Keratinocyte (primary cell): Measurements from ENCODE around the gene MED16. TPM values are rescaled to one million over a fixed set of nuclear protein-coding genes. Genes with fewer than 3 reads are reported as not detected.

ENCODE experiments used
- DNase-seq: peaks from one replicate; pipeline ENCODE4 v3.0.0-alpha.2; 2011; ENCODE audit warnings: low read depth, missing footprints, low spot score
- FAIRE-seq: peaks from 2 replicates; lab custom pipeline; 2011; peaks lifted over from hg19 to GRCh38; lab: Jason Lieb, UNC
- H2AFZ ChIP-seq: 2 replicates; pipeline ENCODE4 v1.6.0; 2012; ENCODE audit warnings: low read length, control low read depth, inconsistent platforms; ENCODE audit not compliant: control insufficient read depth
- H3K27ac ChIP-seq: 2 replicates; pipeline ENCODE4 v1.5.1; 2011; ENCODE audit warnings: low read length; ENCODE audit not compliant: control insufficient read depth, insufficient read depth
- H3K27me3 ChIP-seq: 3 replicates; pipeline ENCODE4 v1.6.0; 2011; ENCODE audit warnings: low read length; ENCODE audit not compliant: control insufficient read depth, insufficient read depth; ENCODE audit errors: extremely low read depth
- H3K36me3 ChIP-seq, 2 experiments: 2 replicates in 1 of 2; 3 replicates in 1 of 2; pipeline ENCODE4 v1.5.1; 2011; ENCODE audit warnings: low read length in 2 of 2, mild to moderate bottlenecking in 1 of 2; ENCODE audit not compliant: control insufficient read depth in 2 of 2, insufficient read depth in 2 of 2; ENCODE audit errors: extremely low read depth in 1 of 2
- H3K4me1 ChIP-seq: 3 replicates; pipeline ENCODE4 v1.5.1; 2011; ENCODE audit warnings: low read length; ENCODE audit not compliant: control insufficient read depth, insufficient read depth; ENCODE audit errors: extremely low read depth
- H3K4me2 ChIP-seq: 3 replicates; pipeline ENCODE4 v1.6.0; 2011; ENCODE audit warnings: low read depth, low read length; ENCODE audit not compliant: control insufficient read depth, insufficient read depth; ENCODE audit errors: extremely low read depth
- H3K4me3 ChIP-seq, 3 experiments: fragments of 200-600 bp in 1 of 3; sonication (generic) in 1 of 3; 2 replicates in 2 of 3; 3 replicates in 1 of 3; pipeline ENCODE4 v1.5.1; 2011 to 2016; ENCODE audit warnings: low read length in 3 of 3, mild to moderate bottlenecking in 3 of 3, control low read depth in 2 of 3, inconsistent platforms in 1 of 3, low read depth in 1 of 3, mixed read lengths in 1 of 3, mixed run types in 1 of 3, moderate library complexity in 1 of 3; ENCODE audit not compliant: control insufficient read depth in 2 of 3, insufficient read depth in 2 of 3; ENCODE audit errors: extremely low read depth in 1 of 3
- H3K79me2 ChIP-seq: 2 replicates; pipeline ENCODE4 v1.6.0; 2012; ENCODE audit warnings: low read length; ENCODE audit not compliant: control insufficient read depth, insufficient read depth
- H3K9ac ChIP-seq: 3 replicates; pipeline ENCODE4 v1.6.0; 2011; ENCODE audit warnings: low read length; ENCODE audit not compliant: control insufficient read depth, insufficient read depth; ENCODE audit errors: extremely low read depth
- H3K9me1 ChIP-seq: 3 replicates; pipeline ENCODE4 v1.6.0; 2011; ENCODE audit warnings: low read length; ENCODE audit not compliant: control insufficient read depth, insufficient read depth; ENCODE audit errors: extremely low read depth
- H3K9me3 ChIP-seq: 2 replicates; pipeline ENCODE4 v1.5.1; 2012; ENCODE audit warnings: low read depth, low read length; ENCODE audit not compliant: control insufficient read depth
- H4K20me1 ChIP-seq: 3 replicates; pipeline ENCODE4 v1.6.0; 2011; ENCODE audit warnings: low read length; ENCODE audit not compliant: control insufficient read depth, insufficient read depth; ENCODE audit errors: extremely low read depth
- EZH2 ChIP-seq: IDR thresholded peaks from one replicate; pipeline ENCODE4 v1.6.1; 2012; ENCODE audit warnings: inconsistent platforms, mild to moderate bottlenecking, low read length, moderate library complexity
- dilution Hi-C: fragments of 300-500 bp; cut with MboI; formaldehyde crosslinking; loops from one replicate; pipeline ENCODE4 v1.7.0; 2020; ENCODE audit warnings: low sequenced_read_pairs; ENCODE audit not compliant: extremely low pct_ligation_motif_present
- polyA plus RNA-seq, 5 experiments: library from polyadenylated mRNA; depleted of rRNA in 3 of 5; stranded (reverse) in 3 of 5; stranded (forward) in 1 of 5; unstranded in 1 of 5; fragments of >200 nt; gene quantifications; 1 replicate in 1 of 5; 2 replicates in 3 of 5; 3 replicates in 1 of 5; pipeline versions ENCODE4 v1.2.1 to v1.2.3, GENCODE V29; 2011 to 2012; ENCODE audit warnings: missing spikeins in 2 of 5, low read depth in 1 of 5, low replicate concordance in 1 of 5
- TF ChIP-seq, protein P1 (sequence below), 3 experiments: IDR thresholded peaks in 1 of 3; conservative IDR thresholded peaks in 1 of 3; optimal IDR thresholded peaks in 1 of 3; 2 replicates in 2 of 3; 3 replicates in 1 of 3; pipeline versions ENCODE3 to v1.5.1; 2011; ENCODE audit warnings: low read length in 3 of 3, mild to moderate bottlenecking in 3 of 3, moderate library complexity in 2 of 3, control low read depth in 1 of 3, inconsistent platforms in 1 of 3; ENCODE audit not compliant: insufficient read depth in 2 of 3; ENCODE audit errors: extremely low read depth in 1 of 3

MED16 gene
- polyA plus RNA-seq, 1 donor (not counting 4 experiments of a cell fraction or from before 2014, with no cell fraction given), result 9.7 TPM

DNA sequence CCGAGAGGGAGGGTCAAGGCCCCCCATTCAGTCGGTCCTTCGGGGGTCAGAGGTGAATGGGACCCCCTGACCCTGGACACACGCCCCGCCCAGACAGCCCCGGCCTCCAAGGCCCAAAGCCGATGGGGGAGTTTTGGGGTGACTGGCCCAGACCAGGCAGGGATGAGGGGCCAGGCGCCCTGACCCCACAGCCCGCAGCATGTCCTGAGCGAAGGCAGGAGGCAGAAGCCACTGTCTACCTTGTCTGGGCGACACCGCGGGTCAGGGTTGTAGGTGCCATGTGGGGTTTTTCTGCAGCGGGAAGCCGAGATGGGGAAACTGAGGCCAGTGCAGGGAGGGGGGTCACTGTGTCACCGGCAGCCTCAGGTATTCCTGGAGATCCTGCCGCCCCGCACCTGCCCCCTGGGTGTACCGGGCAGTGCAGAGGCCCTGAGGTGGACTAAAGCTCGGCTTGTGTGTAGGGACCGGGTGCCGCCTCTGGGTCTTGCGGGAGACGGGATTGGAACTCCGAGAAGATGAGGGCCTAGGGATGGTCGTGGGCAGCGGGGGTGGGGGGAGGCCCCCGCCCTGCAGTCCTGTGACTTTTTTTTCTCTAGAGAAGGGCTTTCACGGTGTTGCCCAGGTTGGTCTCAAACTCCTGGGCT lies 41.3 kb upstream of the MED16 start:
- H3K36me3 ChIP-seq, result peaks cover 3 to 4% of the 10 kb centered on the region in 2 experiments
- no peak overlapping the region for H3K27ac ChIP-seq
- no peaks in the 10 kb centered on the region for H3K9me3 ChIP-seq
- H3K4me2 ChIP-seq, result no peak overlapping the region
- H4K20me1 ChIP-seq, result no peaks in the 10 kb centered on the region
- no peak overlapping the region for H2AFZ ChIP-seq
- no peak for FAIRE-seq
- H3K4me3 ChIP-seq, result no peak overlapping the region
- no peaks in the 10 kb centered on the region for H3K9me1 ChIP-seq
- dilution Hi-C loops, result no loop called here
- no peaks in the 10 kb centered on the region for H3K27me3 ChIP-seq
- TF ChIP-seq EZH2, result no peak
- TF ChIP-seq, protein P1, sequence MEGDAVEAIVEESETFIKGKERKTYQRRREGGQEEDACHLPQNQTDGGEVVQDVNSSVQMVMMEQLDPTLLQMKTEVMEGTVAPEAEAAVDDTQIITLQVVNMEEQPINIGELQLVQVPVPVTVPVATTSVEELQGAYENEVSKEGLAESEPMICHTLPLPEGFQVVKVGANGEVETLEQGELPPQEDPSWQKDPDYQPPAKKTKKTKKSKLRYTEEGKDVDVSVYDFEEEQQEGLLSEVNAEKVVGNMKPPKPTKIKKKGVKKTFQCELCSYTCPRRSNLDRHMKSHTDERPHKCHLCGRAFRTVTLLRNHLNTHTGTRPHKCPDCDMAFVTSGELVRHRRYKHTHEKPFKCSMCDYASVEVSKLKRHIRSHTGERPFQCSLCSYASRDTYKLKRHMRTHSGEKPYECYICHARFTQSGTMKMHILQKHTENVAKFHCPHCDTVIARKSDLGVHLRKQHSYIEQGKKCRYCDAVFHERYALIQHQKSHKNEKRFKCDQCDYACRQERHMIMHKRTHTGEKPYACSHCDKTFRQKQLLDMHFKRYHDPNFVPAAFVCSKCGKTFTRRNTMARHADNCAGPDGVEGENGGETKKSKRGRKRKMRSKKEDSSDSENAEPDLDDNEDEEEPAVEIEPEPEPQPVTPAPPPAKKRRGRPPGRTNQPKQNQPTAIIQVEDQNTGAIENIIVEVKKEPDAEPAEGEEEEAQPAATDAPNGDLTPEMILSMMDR (optimal IDR thresholded peaks at IDR 0.05 in 1 of 3, IDR thresholded peaks at IDR 0.05 in 1 of 3, conservative IDR thresholded peaks at IDR 0.05 in 1 of 3; ENCODE audit: extremely low read depth in 1 of 3, insufficient read depth in 2 of 3, low read length in 3 of 3), result no peak
- DNase-seq, result no peak
- H3K79me2 ChIP-seq, result no peaks in the 10 kb centered on the region
- H3K4me1 ChIP-seq, result no peaks in the 10 kb centered on the region
- no peak overlapping the region for H3K9ac ChIP-seq

DNA sequence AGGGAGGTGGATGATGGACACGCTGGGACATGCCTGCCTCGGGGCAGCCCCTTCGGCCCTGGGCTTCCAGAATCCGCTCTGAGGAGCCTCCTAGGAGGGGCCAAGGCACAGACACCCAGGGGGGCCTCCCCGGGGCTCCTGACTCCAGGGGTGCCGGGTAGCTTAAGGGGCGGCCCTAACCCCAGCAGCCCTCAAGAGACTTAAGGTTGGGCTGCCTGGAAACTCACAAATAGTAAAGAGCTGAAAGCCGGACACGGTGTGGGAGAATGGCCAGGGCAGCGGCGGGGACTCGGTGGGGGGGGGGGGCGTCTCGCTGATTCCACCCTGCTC lies 40.5 kb upstream of the MED16 start:
- no peak for DNase-seq
- Histone ChIP-seq H2AFZ (no peak overlapping the region), H3K9me1 (no peaks in the 10 kb centered on the region), H3K4me3 (no peak overlapping the region), H3K27ac (no peak overlapping the region), H3K79me2 (no peaks in the 10 kb centered on the region), H4K20me1 (no peaks in the 10 kb centered on the region), H3K27me3 (no peaks in the 10 kb centered on the region), H3K9ac (no peak overlapping the region), H3K9me3 (no peaks in the 10 kb centered on the region), H3K4me2 (no peak overlapping the region), H3K4me1 (no peaks in the 10 kb centered on the region), H3K36me3 (peaks cover 3 to 4% of the 10 kb centered on the region in 2 experiments)
- TF ChIP-seq, protein P1 (optimal IDR thresholded peaks at IDR 0.05 in 1 of 3, IDR thresholded peaks at IDR 0.05 in 1 of 3, conservative IDR thresholded peaks at IDR 0.05 in 1 of 3; ENCODE audit: extremely low read depth in 1 of 3, insufficient read depth in 2 of 3, low read length in 3 of 3), result no peak
- TF ChIP-seq EZH2, result no peak
- dilution Hi-C loops, result no loop called here
- no peak for FAIRE-seq
